ENCODE measurements around the gene CPT1C. TPM values are rescaled to one million over a fixed set of nuclear protein-coding genes. Genes with fewer than 3 reads are reported as not detected.
A peak's percentile ranks its signal among the peaks of the same experiment; 100 is the strongest.

CPT1C gene
- total RNA-seq, 1 donor from 2014 or later = 0.35 TPM

GRCh38 chr19:49687150-49687549, 3.8 kb upstream of the CPT1C start:
- Mint-ChIP-seq H3K4me3 (no peak overlapping the region), H3K4me1 (peaks cover 25% of the 10 kb centered on the region), H3K36me3 (ENCODE audit: low read depth) (peaks cover 58% of the 10 kb centered on the region), H3K27ac (no peak overlapping the region), H3K9me3 (no peaks in the 10 kb centered on the region), H3K27me3 (peaks cover 11% of the 10 kb centered on the region)
- intact Hi-C loops (cut with micrococcal nuclease) = no loop called here
- ChIA-PET POLR2A (interaction anchor here (0.7 kb wide), 1 partner anchor 12 kb away, joined by 3 read pairs; no protein-coding TSS in a partner anchor), CTCF (no interaction called here)
- no peak for ATAC-seq (ENCODE audit: low read depth)
- no peak for DNase-seq
- no peak for TF ChIP-seq CTCF (IDR thresholded peaks at IDR 0.05)

GRCh38 chr19:49687566-49688316, 3.2 kb upstream of the CPT1C start:
- no peak for TF ChIP-seq CTCF (IDR thresholded peaks at IDR 0.05)
- POLR2A ChIA-PET = interaction anchor here (0.7 kb wide), 1 partner anchor 13 kb away, joined by 3 read pairs; no protein-coding TSS in a partner anchor
- Mint-ChIP-seq H3K4me1 (peaks cover 25% of the 10 kb centered on the region), H3K9me3 (no peaks in the 10 kb centered on the region), H3K27me3 (peaks cover 16% of the 10 kb centered on the region), H3K4me3 (no peak overlapping the region), H3K36me3 (ENCODE audit: low read depth) (peaks cover 53% of the 10 kb centered on the region), H3K27ac (no peak overlapping the region)
- no peak for DNase-seq
- no peak for ATAC-seq (ENCODE audit: low read depth)
- CTCF ChIA-PET = no interaction called here
- intact Hi-C loops (cut with micrococcal nuclease) = no loop called here

- H3K9me3 Mint-ChIP-seq = no peaks in the 10 kb centered on the region
- CTCF ChIA-PET = no interaction called here
- no peak for TF ChIP-seq CTCF (IDR thresholded peaks at IDR 0.05)
- intact Hi-C loops (cut with micrococcal nuclease) = no loop called here
- DNase-seq (no peak), ATAC-seq (ENCODE audit: low read depth) (no peak)
- no peak overlapping the region for H3K4me3 Mint-ChIP-seq
- peaks cover 22% of the 10 kb centered on the region for H3K27me3 Mint-ChIP-seq
- H3K27ac Mint-ChIP-seq = no peak overlapping the region
- peaks cover 25% of the 10 kb centered on the region for H3K4me1 Mint-ChIP-seq
- POLR2A ChIA-PET = no interaction called here
- H3K36me3 Mint-ChIP-seq (ENCODE audit: low read depth) = peaks cover 46% of the 10 kb centered on the region
Observed at GRCh38 chr19:49688531-49689132, 2.3 kb upstream of the CPT1C start.

GRCh38 chr19:49689133-49690078, 1.5 kb upstream of the CPT1C start, which contains the start of gene ADM5:
TSS of gene ADM5 (plus strand) at chr19:49689594. CDS start at chr19:49689838, 244 bp downstream.
- no peak for TF ChIP-seq CTCF (IDR thresholded peaks at IDR 0.05)
- Mint-ChIP-seq H3K9me3 (no peaks in the 10 kb centered on the region), H3K27me3 (peaks cover 22% of the 10 kb centered on the region), H3K4me1 (peaks cover 25% of the 10 kb centered on the region), H3K4me3 (peak within 1 kb of the TSS; percentile 87), H3K27ac (peak within 1 kb of the TSS; percentile 33), H3K36me3 (ENCODE audit: low read depth) (peaks cover 38% of the 10 kb centered on the region)
- CTCF ChIA-PET = no interaction called here
- intact Hi-C loops (cut with micrococcal nuclease) = no loop called here
- ATAC-seq (ENCODE audit: low read depth) (peak; percentile 51), DNase-seq (no peak)
- POLR2A ChIA-PET = interaction anchor here (1.3 kb wide), 1 partner anchor 75 kb away, joined by 3 read pairs; no protein-coding TSS in a partner anchor

Measured in activated B cell treated with CpG ODN at 0.5 μM for 24 hours (primary cell).